HepG2 (cell line): ENCODE data around the gene LDAH. TPM values are rescaled to one million over a fixed set of nuclear protein-coding genes. Genes with fewer than 3 reads are reported as not detected.

Source experiments
- ATF2 ChIP-seq: sonication (generic); formaldehyde crosslinking; IDR thresholded peaks from 2 replicates; pipeline ENCODE4 v1.4.0; 2020; ENCODE audit warnings: missing genetic modification reagents
- HES4 ChIP-seq: sonication (generic); formaldehyde crosslinking; IDR thresholded peaks from 2 replicates; pipeline ENCODE4 v1.9.0; 2021; ENCODE audit warnings: mild to moderate bottlenecking, missing genetic modification reagents, borderline replicate concordance
- HMG20A ChIP-seq: IDR thresholded peaks from 2 replicates; pipeline ENCODE4 v1.6.1; 2016; ENCODE audit warnings: borderline replicate concordance
- HNF4G ChIP-seq, 2 experiments: sonication (generic) in 1 of 2; formaldehyde crosslinking in 1 of 2; IDR thresholded peaks; 2 replicates each; pipeline versions ENCODE4 v1.4.0 to v1.6.1; 2011 to 2020; ENCODE audit warnings: borderline replicate concordance in 2 of 2, low read depth in 2 of 2, mild to moderate bottlenecking in 2 of 2, low read length in 1 of 2, missing genetic modification reagents in 1 of 2, moderate library complexity in 1 of 2
- KDM5B ChIP-seq: sonication (generic); formaldehyde crosslinking; IDR thresholded peaks from 2 replicates; pipeline ENCODE4 v1.4.0; 2020; ENCODE audit warnings: missing genetic modification reagents, mild to moderate bottlenecking, borderline replicate concordance
- MIER3 ChIP-seq: IDR thresholded peaks from 2 replicates; pipeline ENCODE4 v1.6.1; 2016; ENCODE audit warnings: missing compliant biosample characterization, borderline replicate concordance
- MTA3 ChIP-seq: sonication (generic); formaldehyde crosslinking; IDR thresholded peaks from 2 replicates; pipeline ENCODE4 v1.4.0; 2020; ENCODE audit warnings: missing genetic modification reagents
- NFE2 ChIP-seq: sonication (generic); formaldehyde crosslinking; IDR thresholded peaks from 2 replicates; pipeline ENCODE4 v1.4.0; 2020; ENCODE audit warnings: missing genetic modification reagents
- PCBP2 ChIP-seq: fragments of 200-400 bp; formaldehyde crosslinking; optimal IDR thresholded peaks from 2 replicates; pipeline ENCODE3; 2018; ENCODE audit warnings: low read length, low read depth; ENCODE audit not compliant: poor library complexity, severe bottlenecking
- PHF21A ChIP-seq: sonication (generic); formaldehyde crosslinking; IDR thresholded peaks from 2 replicates; pipeline ENCODE4 v1.5.0; 2020; ENCODE audit warnings: mild to moderate bottlenecking, missing genetic modification reagents
- POGZ ChIP-seq: sonication (generic); formaldehyde crosslinking; IDR thresholded peaks from 2 replicates; pipeline ENCODE4 v1.4.0; 2020; ENCODE audit warnings: mild to moderate bottlenecking, missing genetic modification reagents
- PPARG ChIP-seq: conservative IDR thresholded peaks from 2 replicates; pipeline ENCODE4 v1.6.1; 2016; ENCODE audit warnings: missing biosample characterization, missing genetic modification reagents
- RXRA ChIP-seq: sonication (generic); formaldehyde crosslinking; IDR thresholded peaks from 2 replicates; pipeline ENCODE4 v1.5.1; 2020; ENCODE audit warnings: missing genetic modification reagents
- SOX6 ChIP-seq, 2 experiments: fragments of 450-650 bp in 1 of 2; sonication (generic) in 1 of 2; formaldehyde crosslinking in 1 of 2; IDR thresholded peaks; 2 replicates each; pipeline versions ENCODE4 v1.4.0 to v1.6.1; 2017 to 2020; ENCODE audit warnings: antibody characterized with exemption in 1 of 2, mild to moderate bottlenecking in 1 of 2, missing genetic modification reagents in 1 of 2
- ZNF501 ChIP-seq: sonication (generic); formaldehyde crosslinking; IDR thresholded peaks from 2 replicates; pipeline ENCODE4 v1.5.1; 2020; ENCODE audit warnings: mild to moderate bottlenecking, moderate library complexity, missing genetic modification reagents
- ZNF510 ChIP-seq: sonication (generic); formaldehyde crosslinking; IDR thresholded peaks from 2 replicates; pipeline ENCODE4 v1.4.0; 2020; ENCODE audit warnings: low read depth, mild to moderate bottlenecking, missing genetic modification reagents
- ZNF589 ChIP-seq: sonication (generic); formaldehyde crosslinking; conservative IDR thresholded peaks from 2 replicates; pipeline ENCODE4 v1.8.0; 2022; ENCODE audit warnings: mild to moderate bottlenecking, moderate library complexity, missing genetic modification reagents
- ZNF646 ChIP-seq: sonication (generic); formaldehyde crosslinking; IDR thresholded peaks from 2 replicates; pipeline ENCODE4 v1.9.0; 2021; ENCODE audit warnings: mild to moderate bottlenecking, missing genetic modification reagents
- ZNF768 ChIP-seq: sonication (generic); formaldehyde crosslinking; IDR thresholded peaks from 2 replicates; pipeline ENCODE4 v1.4.0; 2020; ENCODE audit warnings: missing genetic modification reagents
- ZNF780A ChIP-seq: sonication (generic); formaldehyde crosslinking; IDR thresholded peaks from 2 replicates; pipeline ENCODE4 v1.8.0; 2022; ENCODE audit warnings: mild to moderate bottlenecking, missing genetic modification reagents, moderate library complexity
- polyA plus RNA-seq, 8 experiments: library from polyadenylated mRNA; depleted of rRNA in 3 of 8; stranded (reverse) in 7 of 8; unstranded in 1 of 8; fragments of >200 nt; fragmentation: Illumina TruSeq in 4 of 8; extraction: Trizol in 4 of 8; gene quantifications; 2 replicates each; pipeline versions ENCODE4 v1.2.1 to v1.2.3, GENCODE V29; 2011 to 2016; ENCODE audit warnings: low read depth in 4 of 8, missing spikeins in 1 of 8, mixed read lengths in 1 of 8; ENCODE audit not compliant: insufficient read depth in 1 of 8
- total RNA-seq, 5 experiments: library from RNA; depleted of rRNA; stranded (reverse); fragments of >200 nt; fragmentation: Illumina TruSeq; extraction: Trizol; gene quantifications; 2 replicates each; pipeline ENCODE4 v1.2.3, GENCODE V29; 2016; ENCODE audit warnings: low read depth in 1 of 5

The LDAH gene
- total and polyA plus RNA-seq, 2 of the 13 experiments (the other 11 are each of a cell fraction or from before 2014, with no cell fraction given): 28.8 to 46.2 TPM

DNA sequence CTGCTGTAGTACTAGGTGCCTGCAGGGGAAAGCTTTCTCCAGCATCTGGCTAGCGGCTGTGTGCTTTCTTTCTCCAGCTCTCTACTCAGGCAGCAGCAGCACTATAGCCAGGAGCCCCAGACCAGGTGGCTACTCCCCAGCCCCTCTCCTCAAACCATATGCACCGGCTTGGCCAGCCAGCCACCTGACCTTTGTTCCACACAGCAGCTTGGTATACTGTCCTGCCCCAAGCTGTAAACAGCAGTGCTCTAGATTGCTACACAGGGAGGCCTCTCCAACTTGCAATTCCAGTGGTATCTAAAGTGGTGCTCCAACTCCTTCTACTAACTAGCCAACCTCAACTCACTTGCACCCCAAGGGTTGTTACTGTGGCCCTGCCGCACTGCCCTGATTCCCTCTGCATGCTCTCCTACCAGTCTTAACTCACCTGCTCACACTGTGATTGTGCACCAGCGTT is 19.6 kb downstream of the LDAH start (continued):
- TF ChIP-seq ZNF646 (no peak), PHF21A (peak; percentile 37; the same call in 1 of the 2 replicates), NFE2 (no peak), KDM5B (CRISPR knock-in tag) (0 out of 2 replicates have a peak, but pooled peaks have one; percentile 36), PCBP2 (no peak), HES4 (CRISPR knock-in tag) (no peak), HMG20A (CRISPR knock-in tag) (no peak), RXRA (no peak; the same call in 1 of the 2 replicates), SOX6 (IDR thresholded peaks at IDR 0.05) (no peak), SOX6 (CRISPR knock-in tag; IDR thresholded peaks at IDR 0.05) (0 out of 2 replicates have a peak, but pooled peaks have one; percentile 41), MTA3 (no peak), ZNF589 (CRISPR knock-in tag) (no peak), POGZ (CRISPR knock-in tag) (no peak; the same call in 1 of the 2 replicates), PPARG (CRISPR knock-in tag) (peak; percentile 60), ZNF768 (CRISPR knock-in tag) (no peak), MIER3 (CRISPR knock-in tag) (no peak), HNF4G (IDR thresholded peaks at IDR 0.05; ENCODE audit: borderline replicate concordance, low read depth, low read length) (peak; percentile 58; the same call in 1 of the 2 replicates), HNF4G (CRISPR knock-in tag; IDR thresholded peaks at IDR 0.05; ENCODE audit: borderline replicate concordance, low read depth) (no peak), ZNF510 (CRISPR knock-in tag) (no peak), ATF2 (0 out of 2 replicates have a peak, but pooled peaks have one; percentile 35), ZNF780A (0 out of 2 replicates have a peak, but pooled peaks have one; percentile 30), ZNF501 (CRISPR knock-in tag) (peak; percentile 48; the same call in 1 of the 2 replicates)
